ENCODE data around the gene DNMT3B.
"Not testable (repeated sequence)": the region's sequence is repeated elsewhere in the genome, so short reads cannot be mapped to it uniquely, and the experiment has no call there.

DNMT3B gene

GRCh38 chr20:32792316-32792715, 30.1 kb downstream of the DNMT3B start:
- DNase-seq: no peak

DNA sequence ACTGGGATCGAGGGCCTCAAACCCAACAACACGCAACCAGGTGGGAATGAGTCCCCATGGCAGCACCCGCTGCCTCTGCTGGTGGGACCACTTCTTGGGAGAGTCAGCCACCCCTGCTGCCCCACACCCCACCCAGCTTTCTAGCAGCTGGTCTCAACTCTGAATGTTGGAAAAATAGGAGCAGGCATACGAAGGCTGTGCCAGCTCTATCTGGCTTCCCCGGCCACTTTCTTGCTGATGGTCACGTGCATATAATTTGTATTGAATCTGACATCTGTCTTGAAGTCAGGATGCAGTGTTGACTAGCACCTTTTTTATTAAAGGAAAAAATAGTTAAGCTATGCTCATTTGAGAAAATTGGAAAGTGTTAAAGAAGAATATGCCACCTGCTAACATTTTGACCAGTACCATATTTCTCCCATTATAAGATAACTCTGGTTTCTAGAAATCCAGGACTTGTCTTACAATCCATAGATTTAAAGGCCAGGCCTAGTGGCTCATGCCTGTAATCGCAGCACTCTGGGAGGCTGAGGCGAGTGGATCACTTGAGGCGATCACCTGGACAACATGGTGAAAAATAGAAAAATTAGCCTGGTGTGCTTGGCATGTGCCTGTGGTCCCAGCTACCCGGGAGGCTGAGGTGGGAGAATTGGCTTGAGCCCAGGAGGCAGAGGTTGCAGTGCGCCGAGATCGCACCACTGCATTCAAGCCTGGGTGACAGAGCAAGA, 30.7 kb downstream of the DNMT3B start:
- DNase-seq: no peak

DNA sequence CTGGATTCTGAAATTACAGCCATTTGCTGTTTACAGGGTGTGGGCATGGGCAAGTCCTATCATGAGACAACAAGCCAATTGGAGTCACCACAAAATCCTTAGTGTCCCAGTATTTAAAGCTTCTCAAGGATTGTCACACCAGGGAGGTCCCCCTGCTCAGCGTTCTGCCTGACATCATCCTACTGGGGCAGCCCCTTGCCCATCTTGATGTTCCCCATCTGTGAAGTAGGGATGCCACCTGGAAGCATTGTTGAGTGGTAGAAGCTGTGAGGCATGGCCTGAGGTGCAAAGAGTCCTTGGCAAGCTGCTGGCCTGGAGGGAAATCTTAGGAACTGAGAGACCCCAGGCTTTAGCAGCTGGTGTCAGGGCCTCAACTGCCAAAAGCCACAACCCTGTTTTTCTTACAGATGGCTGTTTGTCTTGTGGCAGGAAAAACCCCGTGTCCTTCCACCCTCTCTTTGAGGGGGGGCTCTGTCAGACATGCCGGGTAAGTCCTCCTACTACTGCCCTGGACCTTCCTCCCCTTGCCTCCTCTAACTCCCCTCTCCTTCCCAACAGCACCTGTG, 34.3 kb downstream of the DNMT3B start:
- DNase-seq: no peak

DNA sequence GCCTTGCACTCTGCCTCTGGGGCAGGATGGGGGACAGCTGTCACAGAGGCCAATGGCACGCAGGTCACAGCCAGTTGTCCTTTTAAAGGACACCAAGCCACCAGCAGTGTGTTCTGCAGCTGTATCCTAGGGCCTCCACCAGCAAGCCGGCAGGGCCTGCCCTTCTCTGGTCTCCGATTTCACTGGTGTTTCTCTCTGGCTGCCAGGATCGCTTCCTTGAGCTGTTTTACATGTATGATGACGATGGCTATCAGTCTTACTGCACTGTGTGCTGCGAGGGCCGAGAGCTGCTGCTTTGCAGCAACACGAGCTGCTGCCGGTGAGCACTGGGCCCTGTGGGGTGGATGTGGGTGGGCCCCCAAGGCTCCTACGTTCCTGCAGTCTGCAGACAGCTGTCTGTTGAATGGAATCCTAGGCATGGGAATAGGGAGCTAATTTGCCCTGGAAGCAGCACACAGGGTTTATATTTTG, 34.8 kb downstream of the DNMT3B start:
- DNase-seq: no peak

- not testable (repeated sequence) for DNase-seq
These were observed 35.4 kb downstream of the DNMT3B start for GRCh38 chr20:32797571-32797970.

- DNase-seq: no peak
These were observed 36.1 kb downstream of the DNMT3B start for GRCh38 chr20:32798046-32798981.

DNA sequence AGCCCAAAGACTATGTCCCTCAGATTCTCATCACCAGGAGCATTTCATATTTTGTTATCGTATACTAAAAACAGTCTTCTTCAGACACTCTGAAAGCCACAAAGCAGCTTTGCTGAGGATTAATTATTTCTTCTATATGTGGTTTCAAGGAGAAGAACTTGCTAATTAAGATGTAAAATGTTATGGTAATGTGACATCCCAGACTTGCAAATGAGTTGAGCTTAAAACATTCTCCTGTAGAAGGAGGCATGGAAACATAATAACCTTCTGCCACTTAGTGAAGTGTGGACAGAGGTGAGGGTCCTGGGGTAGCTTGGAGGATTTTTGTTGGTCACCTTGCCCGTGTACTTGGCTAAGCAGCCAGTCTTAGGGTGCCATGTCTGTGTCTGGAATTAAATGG, 40.9 kb downstream of the DNMT3B start:
- no peak for DNase-seq

- no peak for DNase-seq
These were observed 42.0 kb downstream of the DNMT3B start for GRCh38 chr20:32804022-32804715.

DNA sequence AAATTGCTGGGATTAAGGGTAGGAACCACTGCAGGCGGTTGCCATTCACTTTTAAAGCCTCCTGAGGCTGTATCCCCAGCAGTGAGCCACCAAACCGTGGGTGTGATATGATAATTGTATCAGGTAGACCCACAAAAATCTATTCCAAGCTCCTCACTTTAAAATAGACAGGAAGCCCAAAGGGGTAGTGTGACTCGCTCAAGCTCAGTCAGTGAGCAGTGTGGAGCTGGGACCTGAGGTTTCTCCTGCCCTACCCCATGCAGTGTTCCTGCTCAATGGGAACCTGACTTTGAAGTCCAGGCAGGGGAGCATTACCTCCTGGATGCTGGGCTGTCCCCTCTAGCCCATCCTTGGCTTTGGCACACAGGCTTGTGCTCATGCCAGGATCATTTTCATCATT, 42.6 kb downstream of the DNMT3B start:
- no peak for DNase-seq

DNA sequence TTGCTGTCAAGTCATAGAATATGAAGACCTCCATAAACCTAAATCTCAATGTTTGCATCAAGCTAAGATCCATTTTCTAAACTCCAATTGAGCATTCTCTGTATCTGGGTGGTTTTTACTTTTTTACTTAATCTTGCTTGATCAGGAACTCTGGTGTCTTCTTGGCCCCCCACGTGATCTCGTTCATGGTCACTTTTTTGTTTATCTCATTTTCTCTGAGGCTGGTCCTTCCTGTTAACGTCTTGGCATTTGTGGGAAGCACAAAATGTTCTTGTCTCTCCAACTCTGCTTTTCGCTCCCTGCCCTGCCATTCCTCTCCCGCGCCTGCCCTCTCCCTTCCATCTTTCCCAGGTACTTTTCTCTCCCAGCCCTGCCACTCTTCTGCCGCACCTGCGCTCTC, 43.5 kb downstream of the DNMT3B start:
- no peak for DNase-seq

- no peak for DNase-seq
These were observed 44.2 kb downstream of the DNMT3B start for GRCh38 chr20:32806356-32806755.

GRCh38 chr20:32807706-32808105, 45.5 kb downstream of the DNMT3B start:
- no peak for DNase-seq

- DNase-seq: no peak
These were observed 46.3 kb downstream of the DNMT3B start for GRCh38 chr20:32808438-32808837.

- no peak for DNase-seq
These were observed 47.7 kb downstream of the DNMT3B start for GRCh38 chr20:32809907-32810306.

GRCh38 chr20:32810941-32811340, 48.8 kb downstream of the DNMT3B start:
- no peak for DNase-seq

GRCh38 chr20:32811886-32812285, 49.7 kb downstream of the DNMT3B start:
- DNase-seq: no peak

DNA sequence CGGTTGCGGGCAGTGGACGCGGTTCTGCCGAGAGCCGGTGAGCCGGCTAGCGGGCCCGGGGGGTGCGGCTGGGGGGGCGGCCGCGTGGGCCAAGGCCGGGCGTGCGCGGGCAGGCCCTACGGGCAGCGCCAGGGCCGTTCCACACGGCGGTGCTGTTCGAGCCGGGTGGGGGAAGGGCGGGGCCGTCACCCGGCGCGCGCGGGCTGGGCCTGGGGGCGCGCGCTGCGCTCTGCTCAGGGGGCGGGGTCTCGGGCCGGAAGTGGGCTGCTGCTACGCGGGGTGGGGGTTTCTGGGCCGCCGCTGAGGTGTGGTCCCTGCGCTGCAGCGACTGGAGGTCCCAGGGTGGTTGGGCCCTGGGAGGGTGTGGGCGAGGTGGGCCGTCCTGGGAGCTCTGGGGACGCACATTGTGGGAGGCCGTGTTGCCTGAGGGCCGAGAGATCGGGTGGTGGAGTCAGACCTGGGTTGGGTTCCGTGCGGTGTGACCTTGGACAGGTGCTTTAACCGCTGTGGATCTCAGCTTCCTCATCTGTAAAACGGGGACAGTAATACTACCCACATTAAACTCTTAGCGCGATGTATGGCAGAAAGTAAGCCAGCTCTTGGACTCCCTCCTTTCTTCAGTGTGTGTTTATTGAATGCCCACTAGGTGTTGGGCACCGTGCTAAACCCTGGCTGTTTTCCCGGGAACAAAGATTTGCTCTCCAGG, 58.0 kb downstream of the DNMT3B start:
- peak; percentile 32 to 78 for DNase-seq

- no peak for DNase-seq
These were observed 58.7 kb downstream of the DNMT3B start for GRCh38 chr20:32820698-32821377.

- no peak for DNase-seq
These were observed 60.0 kb downstream of the DNMT3B start for GRCh38 chr20:32822225-32822624.

GRCh38 chr20:32823078-32823477, 60.9 kb downstream of the DNMT3B start:
- DNase-seq: peak; percentile 33 to 56

DNA sequence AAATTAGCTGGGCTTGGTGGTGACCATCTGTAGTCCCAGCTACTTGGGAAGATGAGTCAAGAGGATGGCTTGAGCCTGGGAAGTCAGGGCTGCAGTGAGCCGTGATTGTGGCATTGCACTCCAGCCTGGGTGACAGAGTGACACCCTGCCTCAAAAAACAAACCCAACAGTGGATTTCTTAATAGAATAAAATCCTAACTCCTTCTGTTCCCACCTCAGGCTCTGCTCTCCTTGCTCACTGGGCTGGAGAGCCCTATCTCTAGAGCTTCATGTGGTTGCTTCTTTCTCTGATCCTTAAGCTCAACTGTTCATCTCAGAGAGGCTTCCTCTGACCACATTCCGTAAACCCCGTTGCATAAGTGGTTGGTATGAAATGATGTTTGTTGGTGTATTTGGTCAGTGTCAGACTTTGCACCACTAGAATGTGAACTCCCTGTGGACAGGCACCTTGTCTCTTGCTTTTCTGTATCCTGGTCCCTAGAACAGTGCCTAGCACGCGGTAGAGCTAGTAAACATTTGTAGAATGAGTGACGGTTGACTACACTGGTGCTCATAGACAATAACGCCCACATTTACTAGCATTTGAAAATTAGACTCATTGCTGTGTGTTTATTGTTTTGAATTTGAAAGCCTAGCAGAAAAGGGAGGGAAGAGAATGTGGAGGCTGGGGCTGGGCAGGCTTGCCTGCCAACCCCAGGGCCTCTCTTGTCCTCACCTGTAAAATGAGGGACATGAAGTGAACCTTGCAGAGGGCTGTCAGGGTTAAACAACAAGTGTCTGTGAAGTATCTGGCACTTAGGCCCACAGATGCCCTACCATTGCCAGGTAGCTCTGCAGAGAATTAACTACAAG, 61.8 kb downstream of the DNMT3B start:
- no peak for DNase-seq

All from SW 1271 (cell line).